GM12875 (cell line): ENCODE results near the gene CARD11.

ENCODE experiments used
- H3K4me3 ChIP-seq: one replicate; pipeline ENCODE4 v1.5.1; 2011; ENCODE audit warnings: low read depth, low read length, control low read depth
- TF ChIP-seq, protein P1 (sequence below): IDR thresholded peaks from 2 replicates; pipeline ENCODE4 v1.5.1; 2011; ENCODE audit warnings: low read depth, mild to moderate bottlenecking, control low read depth, inconsistent platforms, low read length, moderate library complexity, borderline replicate concordance; ENCODE audit not compliant: insufficient read depth

The CARD11 gene

DNA sequence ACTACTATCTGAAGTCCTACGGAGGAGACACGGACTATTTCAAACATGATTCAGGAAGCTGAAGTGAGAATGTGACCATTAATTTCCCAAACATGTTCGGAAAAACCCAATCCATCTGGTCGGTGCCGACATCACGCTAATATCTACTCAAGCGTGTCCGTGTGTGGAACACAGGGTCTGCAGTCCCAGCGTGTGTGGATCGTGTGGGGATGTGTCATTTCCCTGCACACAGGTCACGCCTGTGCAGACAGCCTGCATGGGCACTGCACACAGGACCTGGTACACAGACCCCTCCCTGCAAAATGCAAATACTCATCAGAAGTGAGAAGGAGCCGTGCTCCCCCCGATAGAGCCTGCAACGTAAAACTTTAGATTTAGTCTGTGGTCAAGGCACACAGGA lies 57.8 kb downstream of the CARD11 start:
- TF ChIP-seq, protein P1, sequence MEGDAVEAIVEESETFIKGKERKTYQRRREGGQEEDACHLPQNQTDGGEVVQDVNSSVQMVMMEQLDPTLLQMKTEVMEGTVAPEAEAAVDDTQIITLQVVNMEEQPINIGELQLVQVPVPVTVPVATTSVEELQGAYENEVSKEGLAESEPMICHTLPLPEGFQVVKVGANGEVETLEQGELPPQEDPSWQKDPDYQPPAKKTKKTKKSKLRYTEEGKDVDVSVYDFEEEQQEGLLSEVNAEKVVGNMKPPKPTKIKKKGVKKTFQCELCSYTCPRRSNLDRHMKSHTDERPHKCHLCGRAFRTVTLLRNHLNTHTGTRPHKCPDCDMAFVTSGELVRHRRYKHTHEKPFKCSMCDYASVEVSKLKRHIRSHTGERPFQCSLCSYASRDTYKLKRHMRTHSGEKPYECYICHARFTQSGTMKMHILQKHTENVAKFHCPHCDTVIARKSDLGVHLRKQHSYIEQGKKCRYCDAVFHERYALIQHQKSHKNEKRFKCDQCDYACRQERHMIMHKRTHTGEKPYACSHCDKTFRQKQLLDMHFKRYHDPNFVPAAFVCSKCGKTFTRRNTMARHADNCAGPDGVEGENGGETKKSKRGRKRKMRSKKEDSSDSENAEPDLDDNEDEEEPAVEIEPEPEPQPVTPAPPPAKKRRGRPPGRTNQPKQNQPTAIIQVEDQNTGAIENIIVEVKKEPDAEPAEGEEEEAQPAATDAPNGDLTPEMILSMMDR, result no peak
- no peak overlapping the region for H3K4me3 ChIP-seq

DNA sequence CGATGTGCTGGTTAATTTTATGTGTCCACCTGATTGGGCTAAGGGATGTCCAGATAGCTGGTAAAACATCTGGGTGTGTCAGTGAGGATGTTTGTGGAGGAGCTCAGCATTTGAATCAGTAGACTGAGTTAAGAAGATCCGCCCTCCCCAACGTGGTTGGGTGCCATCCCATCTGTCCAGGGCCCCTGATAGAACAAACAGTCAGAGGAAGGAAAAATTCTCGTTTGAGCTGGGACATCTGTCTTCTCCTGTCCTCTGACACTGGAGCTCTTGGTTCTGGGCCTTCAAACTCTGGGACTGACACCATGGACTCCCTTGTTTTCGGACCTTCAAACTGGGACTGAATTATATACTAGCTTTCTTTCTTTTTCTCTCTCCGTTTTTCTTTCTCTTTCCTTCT lies 59.6 kb downstream of the CARD11 start:
- no peak overlapping the region for H3K4me3 ChIP-seq
- TF ChIP-seq, protein P1, result no peak

DNA sequence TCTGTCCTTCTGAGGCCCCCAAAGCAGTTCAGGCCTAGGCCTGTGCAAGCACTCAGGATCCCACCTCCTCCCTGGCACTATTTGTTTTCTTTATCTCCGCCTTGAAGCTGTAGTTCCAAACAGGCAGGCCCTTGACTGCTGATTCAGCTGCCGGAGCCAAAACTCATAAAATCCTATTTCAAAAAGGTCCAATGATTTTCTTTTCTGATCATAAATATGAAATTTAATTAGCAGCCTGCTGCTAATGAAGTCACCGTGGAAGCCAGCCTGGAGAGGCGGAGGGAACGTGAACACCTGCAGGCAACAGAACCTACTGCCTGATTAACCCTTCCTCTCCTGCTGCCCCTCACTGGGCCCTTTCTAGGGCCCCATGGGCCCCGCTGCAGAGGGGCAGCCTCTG lies 60.1 kb downstream of the CARD11 start:
- TF ChIP-seq, protein P1, result no peak
- no peak overlapping the region for H3K4me3 ChIP-seq

DNA sequence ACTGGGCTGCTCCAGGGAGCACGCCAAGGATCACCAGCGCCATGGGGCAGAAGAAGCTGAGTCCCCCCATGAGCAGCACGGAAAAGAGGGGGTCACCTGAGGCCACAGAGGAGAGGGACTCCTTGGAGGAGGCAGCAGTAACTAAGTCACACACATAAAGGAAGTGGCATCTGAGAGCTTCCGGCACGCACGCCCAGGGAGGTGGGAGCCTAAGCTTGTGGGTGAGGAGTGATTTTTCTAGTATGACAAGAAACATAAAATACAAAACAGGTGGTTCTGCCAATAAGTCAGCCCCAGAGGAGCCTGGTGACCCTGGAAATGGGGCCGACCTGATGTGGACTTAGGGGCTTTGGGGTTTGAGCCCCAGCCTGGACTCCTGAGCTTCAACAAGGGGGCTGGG lies 60.8 kb downstream of the CARD11 start:
- no peak overlapping the region for H3K4me3 ChIP-seq
- TF ChIP-seq, protein P1, result no peak

DNA sequence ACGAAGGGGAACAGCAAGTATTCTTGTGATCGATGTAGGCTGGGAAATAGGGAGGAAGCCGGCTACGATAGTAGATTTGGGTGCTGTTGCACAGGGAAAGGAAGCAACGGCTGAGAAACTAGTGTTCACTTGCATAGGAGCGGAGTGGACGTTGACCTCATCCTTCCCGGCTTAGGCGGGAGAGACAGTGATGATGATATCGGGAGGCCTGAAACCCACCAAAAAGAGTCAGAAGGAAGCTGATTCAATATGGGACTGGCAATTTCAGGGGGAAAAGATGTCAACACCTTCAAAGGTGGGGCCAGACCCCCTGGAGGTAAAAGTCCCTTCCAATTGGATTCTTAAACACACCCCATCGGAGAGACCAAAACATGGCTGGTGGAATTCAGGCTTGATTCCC lies 61.3 kb downstream of the CARD11 start:
- no peak overlapping the region for H3K4me3 ChIP-seq
- TF ChIP-seq, protein P1, result no peak

DNA sequence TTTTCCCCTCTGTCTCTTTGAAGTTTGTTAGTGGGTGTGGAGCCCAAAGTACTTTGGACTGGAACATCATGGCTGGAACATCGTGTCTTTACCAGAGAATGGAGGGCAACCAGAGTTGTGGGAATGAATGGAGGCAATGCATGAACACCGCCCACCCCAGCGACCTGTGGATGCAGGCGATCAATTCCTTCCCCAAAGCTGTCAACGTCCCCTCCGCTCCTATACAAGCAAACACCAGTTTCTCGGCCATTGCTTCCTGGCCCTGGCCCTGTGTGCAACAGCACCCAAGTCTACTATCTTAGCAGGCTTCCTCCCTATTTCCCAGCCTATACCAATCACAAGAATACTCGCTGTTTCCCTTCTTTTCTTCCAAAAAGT lies 62.6 kb downstream of the CARD11 start:
- H3K4me3 ChIP-seq, result no peak overlapping the region
- TF ChIP-seq, protein P1, result no peak

DNA sequence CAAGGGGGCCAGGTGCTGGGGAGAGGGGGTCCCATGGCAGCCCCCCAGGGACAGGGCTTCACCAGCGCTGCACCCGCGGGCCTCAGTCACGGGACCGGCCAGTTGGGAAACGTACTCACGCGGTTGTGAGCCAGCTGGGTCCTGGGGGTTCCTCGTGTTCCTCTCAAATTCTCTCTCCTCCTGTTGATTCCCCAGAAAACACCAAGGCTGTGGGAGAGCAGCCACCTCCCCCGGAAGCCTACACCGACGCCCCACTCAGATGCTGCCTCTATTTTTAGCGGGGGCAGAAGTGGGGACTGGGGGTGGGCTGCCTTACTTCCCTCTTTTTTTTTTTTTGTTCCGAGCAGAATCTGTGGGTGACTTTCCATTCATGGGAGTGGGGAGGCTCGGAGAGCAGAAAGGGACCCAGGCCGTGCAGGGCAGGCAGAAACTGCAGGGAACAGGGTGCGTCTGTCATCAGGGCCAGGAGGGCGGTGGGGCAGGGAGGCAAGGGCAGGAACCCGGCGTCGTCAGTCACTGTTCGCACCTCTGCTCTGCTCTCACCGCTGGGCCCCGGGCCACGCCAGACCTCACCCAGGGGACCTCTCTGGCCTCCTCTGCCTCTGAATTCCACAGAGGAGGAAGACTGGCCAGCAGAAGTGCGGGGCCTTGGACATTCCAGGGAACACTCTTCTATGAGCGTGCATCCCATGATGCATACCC lies 63.1 kb downstream of the CARD11 start:
- TF ChIP-seq, protein P1, result no peak
- H3K4me3 ChIP-seq, result peak overlapping the region; percentile 38
